Cardiac fibroblast (primary cell): Measurements from ENCODE around the gene F11.

ENCODE experiments used
- DNase-seq, 2 donors: peaks; one replicate each; pipeline versions ENCODE4 v3.0.0 to v3.0.0-alpha.2; 2010; ENCODE audit warnings: low read depth in 2 of 2
- H3K4me3 ChIP-seq, 2 donors: replicated peaks in 1 of 2; 1 replicate in 1 of 2; 2 replicates in 1 of 2; pipeline ENCODE4 v1.5.1; 2011; ENCODE audit warnings: low read depth in 2 of 2, low read length in 2 of 2, mild to moderate bottlenecking in 2 of 2, moderate library complexity in 1 of 2
- CTCF ChIP-seq: IDR thresholded peaks from one replicate; pipeline ENCODE4 v1.5.1; 2011; ENCODE audit warnings: low read depth, mild to moderate bottlenecking, low read length, inconsistent platforms

F11 gene

DNA sequence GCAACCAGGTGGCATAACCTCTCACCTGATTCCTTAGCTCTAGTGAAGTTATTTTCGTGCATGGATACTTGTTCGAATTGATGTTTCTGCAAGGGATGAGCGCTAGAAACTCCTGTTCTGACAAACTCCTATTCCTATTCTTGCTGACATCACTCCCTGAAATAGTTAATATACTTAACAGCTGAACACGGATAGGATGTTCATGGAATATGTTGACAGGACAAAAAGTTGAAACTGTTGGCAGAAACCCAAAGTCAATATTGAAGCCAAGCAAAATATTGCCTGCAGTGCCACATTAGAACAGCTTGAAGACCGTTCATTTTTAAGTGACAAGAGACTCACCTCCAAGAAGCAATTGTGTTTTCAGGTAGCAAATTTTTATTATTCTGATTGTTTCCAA is 38.8 kb upstream of the F11 start, which contains the start of gene KLKB1:
TSS of gene KLKB1 (plus strand) at position 287 of the 400 bp plus-strand sequence. CDS start 689 bp downstream, outside the sequence.
- DNase-seq, result peak; percentile 40 to 51
- no peak within 1 kb of the TSS for H3K4me3 ChIP-seq
- no peak for TF ChIP-seq CTCF

DNA sequence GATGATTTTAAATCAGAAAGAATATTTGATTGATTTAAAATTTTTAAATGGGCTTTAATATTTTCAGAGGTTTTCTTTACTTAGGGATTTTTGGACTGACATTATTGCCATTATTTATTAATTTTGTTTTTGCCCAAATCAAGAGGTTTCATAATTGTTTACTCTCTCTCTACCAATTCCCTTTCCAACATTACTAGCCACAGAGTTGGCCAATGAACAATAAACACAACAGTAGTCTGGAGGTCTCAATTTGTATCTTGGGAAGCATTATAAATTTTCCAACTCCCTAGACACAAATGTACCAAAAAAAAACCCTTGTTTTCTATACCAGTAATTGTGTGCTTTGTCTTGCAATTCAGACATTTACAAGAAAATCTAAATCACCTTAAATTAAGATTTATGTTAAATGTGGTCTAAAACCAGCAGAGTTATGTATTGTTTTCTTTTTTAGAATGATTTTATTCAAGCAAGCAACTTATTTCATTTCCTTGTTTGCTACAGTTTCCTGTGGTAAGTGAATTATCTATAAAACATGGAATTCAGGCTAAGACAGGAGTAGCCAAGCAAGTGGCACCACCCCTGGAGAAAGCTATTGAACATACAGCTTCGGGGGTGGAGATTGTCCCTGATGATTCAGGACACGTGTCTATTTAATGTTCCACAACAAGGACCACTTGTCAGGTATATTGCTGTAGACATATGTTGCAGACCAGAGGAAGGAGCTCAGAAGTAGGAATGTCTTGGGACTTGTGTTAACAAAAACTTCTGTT is 38.1 kb upstream of the F11 start:
- DNase-seq, result peak; percentile 16 to 21
- no peak for TF ChIP-seq CTCF
- H3K4me3 ChIP-seq, result no peak overlapping the region

GRCh38 chr4:186228514-186228894 is 37.5 kb upstream of the F11 start:
- DNase-seq, result peak; percentile 13 to 18
- no peak overlapping the region for H3K4me3 ChIP-seq
- TF ChIP-seq CTCF, result no peak

DNA sequence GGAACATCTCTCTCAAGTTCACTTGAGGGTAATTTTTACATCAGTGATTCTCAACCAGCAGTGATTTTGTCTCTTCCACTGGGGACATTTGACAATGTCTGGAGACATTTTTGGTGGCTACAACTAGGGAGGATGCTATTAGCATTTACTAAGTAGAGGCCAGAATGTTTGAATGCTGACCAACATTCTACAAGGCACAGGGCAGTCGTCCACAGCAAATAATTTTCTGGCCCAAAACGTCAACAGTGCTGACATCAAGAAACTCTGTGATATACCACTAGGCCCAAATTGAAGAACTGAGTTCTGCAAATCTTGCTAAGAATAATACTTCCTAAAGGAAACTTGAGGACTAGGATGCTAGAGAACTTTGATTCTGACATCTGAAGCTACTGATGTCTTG is 31.6 kb upstream of the F11 start:
- DNase-seq, result no peak
- no peak overlapping the region for H3K4me3 ChIP-seq
- no peak for TF ChIP-seq CTCF

- H3K4me3 ChIP-seq, result no peak overlapping the region
- no peak for DNase-seq
- no peak for TF ChIP-seq CTCF
Observed at GRCh38 chr4:186236126-186236525, 29.9 kb upstream of the F11 start.

DNA sequence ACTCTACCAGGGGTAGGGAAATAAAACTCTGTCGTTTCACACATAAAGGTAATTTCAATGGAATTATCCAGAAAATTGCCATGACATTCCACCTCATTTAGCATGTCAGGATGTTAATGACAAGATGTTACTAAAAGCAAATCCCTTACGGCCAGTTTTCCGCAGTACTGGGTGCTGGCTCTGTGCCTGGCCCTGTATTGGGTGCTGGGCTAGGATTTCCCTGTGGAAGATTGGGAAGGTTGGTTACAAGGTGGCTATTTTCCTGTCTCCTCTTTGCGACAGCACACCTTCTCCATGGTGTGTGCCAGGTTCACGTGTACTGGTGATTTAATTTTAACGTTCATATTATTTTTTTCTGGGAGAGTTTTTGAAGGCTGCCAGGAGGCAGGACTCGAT is 25.5 kb upstream of the F11 start:
- H3K4me3 ChIP-seq, result no peak overlapping the region
- DNase-seq, result no peak
- no peak for TF ChIP-seq CTCF

DNA sequence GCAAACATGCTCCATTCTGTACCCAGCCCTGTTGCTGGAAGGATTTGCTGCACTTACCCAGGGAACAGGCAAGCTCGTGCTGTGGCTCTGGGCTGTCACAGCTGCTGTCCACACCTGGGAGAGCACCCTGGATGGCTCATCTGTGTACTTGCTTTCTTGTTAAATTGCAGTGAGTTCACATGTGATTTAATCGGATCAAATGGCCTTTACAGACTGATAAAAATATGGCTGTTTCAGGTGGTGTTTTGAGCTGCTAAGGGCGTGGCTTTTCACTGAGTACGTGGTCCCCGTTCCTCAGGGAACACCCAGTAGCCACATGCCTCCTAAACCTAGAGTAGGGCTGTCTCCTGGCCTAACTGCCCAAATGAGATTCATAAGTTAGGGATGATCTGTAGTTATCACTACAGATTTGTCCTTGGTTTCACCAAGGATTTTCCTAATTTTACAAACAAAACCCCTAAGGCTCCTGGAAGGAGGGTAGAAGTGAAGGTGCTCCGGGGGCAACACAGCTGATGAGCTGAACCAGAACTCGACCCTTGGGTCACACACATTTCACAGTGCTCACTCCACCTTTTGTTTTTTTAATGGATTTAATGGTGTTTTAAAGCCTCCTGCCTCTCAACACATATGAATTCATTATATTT is 25.0 kb upstream of the F11 start:
- TF ChIP-seq CTCF, result no peak
- H3K4me3 ChIP-seq, result no peak overlapping the region
- DNase-seq, result no peak
